ENCODE data around the gene C1QB. TPM values are rescaled to one million over a fixed set of nuclear protein-coding genes. Genes with fewer than 3 reads are reported as not detected.

The C1QB gene
- total and polyA plus RNA-seq, 2 donors (not counting 1 experiment from before 2014, with no cell fraction given), result 0.16 TPM; not detected in 1

DNA sequence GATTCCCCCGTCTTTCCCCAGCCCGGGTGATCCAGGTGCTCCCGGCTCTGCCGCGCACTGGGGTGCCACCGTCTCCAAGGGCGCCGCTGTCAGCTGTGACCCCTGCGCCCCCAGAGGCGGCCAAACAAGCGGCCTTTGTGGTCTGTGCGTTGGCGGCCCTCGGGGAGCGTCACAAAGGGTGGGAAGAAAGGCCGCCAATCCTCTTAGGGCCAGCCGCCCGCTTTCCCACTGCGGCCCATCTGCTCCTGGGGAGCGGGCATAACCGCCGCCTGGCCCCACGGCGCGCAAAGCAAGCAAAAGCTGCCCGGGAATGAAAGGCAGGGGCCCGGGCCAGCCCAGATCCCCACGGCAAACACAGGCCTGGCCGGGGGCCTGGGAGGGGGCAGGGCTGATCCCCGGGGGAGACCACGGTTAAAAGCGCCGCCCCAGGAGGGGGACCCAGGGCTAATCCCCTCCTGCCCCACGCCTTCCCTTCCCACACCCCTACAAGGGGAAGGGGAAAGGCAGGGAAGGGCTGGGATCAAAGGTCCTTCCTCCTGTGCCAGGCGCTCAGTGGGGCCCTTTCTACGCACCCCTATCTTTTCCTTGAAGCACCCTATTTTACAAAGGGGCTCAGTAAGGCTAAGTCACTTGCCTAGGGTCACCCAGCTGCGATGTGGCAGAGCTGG lies 24.0 kb downstream of the C1QB start:
- WGBS (ENCODE audit: insufficient coverage), result 79% methylated on average over 29 of the region's 37 CpGs
- no peak overlapping the region for H3K4me3 ChIP-seq (ENCODE audit: control extremely low read depth in 1 of 5, extremely low read depth in 1 of 5, insufficient read depth in 1 of 5, low read depth in 2 of 5, low read length in 4 of 5)
- ChIA-PET POLR2A (no interaction called here), CTCF (no interaction called here)
- peaks cover 0 to 25% (median 8%) of the 10 kb centered on the region in 4 experiments for H3K27me3 ChIP-seq (replicated peaks in 1 of 4; ENCODE audit: control extremely low read depth in 1 of 4, control insufficient read depth in 3 of 4, insufficient read depth in 4 of 4, low read length in 3 of 4)
- no peak overlapping the region for H3K9ac ChIP-seq (ENCODE audit: low read length)
- no peak overlapping the region for H3K4me2 ChIP-seq (replicated peaks; ENCODE audit: low read depth, low read length, poor library complexity, severe bottlenecking)
- H3K4me1 ChIP-seq (ENCODE audit: control insufficient read depth in 2 of 2, insufficient read depth in 2 of 2, low read length in 2 of 2), result no peaks in the 10 kb centered on the region
- no peaks in the 10 kb centered on the region for H4K20me1 ChIP-seq (ENCODE audit: control insufficient read depth, insufficient read depth, low read length, poor library complexity, severe bottlenecking)
- Mint-ChIP-seq H3K4me1 (no peaks in the 10 kb centered on the region), H3K27me3 (peaks cover 31% of the 10 kb centered on the region), H3K9me3 (ENCODE audit: insufficient read depth) (no peaks in the 10 kb centered on the region), H3K27ac (no peak overlapping the region), H3K4me3 (no peak overlapping the region)
- ATAC-seq (ENCODE audit: low read depth), result no peak
- TF ChIP-seq, protein P1, sequence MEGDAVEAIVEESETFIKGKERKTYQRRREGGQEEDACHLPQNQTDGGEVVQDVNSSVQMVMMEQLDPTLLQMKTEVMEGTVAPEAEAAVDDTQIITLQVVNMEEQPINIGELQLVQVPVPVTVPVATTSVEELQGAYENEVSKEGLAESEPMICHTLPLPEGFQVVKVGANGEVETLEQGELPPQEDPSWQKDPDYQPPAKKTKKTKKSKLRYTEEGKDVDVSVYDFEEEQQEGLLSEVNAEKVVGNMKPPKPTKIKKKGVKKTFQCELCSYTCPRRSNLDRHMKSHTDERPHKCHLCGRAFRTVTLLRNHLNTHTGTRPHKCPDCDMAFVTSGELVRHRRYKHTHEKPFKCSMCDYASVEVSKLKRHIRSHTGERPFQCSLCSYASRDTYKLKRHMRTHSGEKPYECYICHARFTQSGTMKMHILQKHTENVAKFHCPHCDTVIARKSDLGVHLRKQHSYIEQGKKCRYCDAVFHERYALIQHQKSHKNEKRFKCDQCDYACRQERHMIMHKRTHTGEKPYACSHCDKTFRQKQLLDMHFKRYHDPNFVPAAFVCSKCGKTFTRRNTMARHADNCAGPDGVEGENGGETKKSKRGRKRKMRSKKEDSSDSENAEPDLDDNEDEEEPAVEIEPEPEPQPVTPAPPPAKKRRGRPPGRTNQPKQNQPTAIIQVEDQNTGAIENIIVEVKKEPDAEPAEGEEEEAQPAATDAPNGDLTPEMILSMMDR (IDR thresholded peaks at IDR 0.05), result no peak
- TF ChIP-seq EZH2 (IDR thresholded peaks at IDR 0.05; ENCODE audit: borderline replicate concordance, insufficient read depth, low read depth, low read length, poor library complexity, severe bottlenecking), result no peak
- H3K27ac ChIP-seq (ENCODE audit: low read length in 2 of 2), result no peak overlapping the region
- H3K36me3 ChIP-seq (replicated peaks in 1 of 2; ENCODE audit: control extremely low read depth in 1 of 2, control insufficient read depth in 1 of 2, extremely low read depth in 1 of 2, insufficient read depth in 2 of 2, low read length in 1 of 2), result no peaks in the 10 kb centered on the region
- no peak for DNase-seq
- H3K79me2 ChIP-seq (ENCODE audit: control insufficient read depth, insufficient read depth, low read length), result no peaks in the 10 kb centered on the region
- no peak overlapping the region for H2AFZ ChIP-seq (ENCODE audit: insufficient read depth, low read depth, low read length, poor library complexity, severe bottlenecking)
- intact Hi-C loops (cut with micrococcal nuclease), result no loop called here
- H3K9me3 ChIP-seq (ENCODE audit: control extremely low read depth in 1 of 3, control insufficient read depth in 2 of 3, insufficient read depth in 1 of 3, low read length in 2 of 3), result no peaks in the 10 kb centered on the region

Data from B cell (primary cell).